HepG2 (cell line): ENCODE results near the gene TYMP. TPM values are rescaled to one million over a fixed set of nuclear protein-coding genes. Genes with fewer than 3 reads are reported as not detected.

Experiments
- ATAC-seq: fragments of 200-7000 bp; cut with Tn5 transposase; 3 replicates; pipeline ENCODE4 v1.9.1; 2020; ENCODE audit warnings: mild to moderate bottlenecking, moderate library complexity
- BruUV-seq: library from RNA; stranded (reverse); fragments of 400-500 nt; replicated peaks from 2 replicates; lab custom pipeline; 2021; lab: Mats Ljungman, UMichigan
- CTCF ChIA-PET: fragments of 300-600 bp; formaldehyde crosslinking; extraction: SDS; loops from one replicate; lab custom pipeline; 2021; ENCODE audit warnings: low total read pairs, inconsistent platforms, low intra/inter-chr PET ratio; lab: Yijun Ruan, JAX
- POLR2A ChIA-PET: fragments of 350-600 bp; sonication (Branson Sonifier 250); formaldehyde crosslinking; loops from one replicate; lab custom pipeline; 2020; ENCODE audit warnings: antibody characterized with exemption, inconsistent platforms; lab: Yijun Ruan, JAX
- DNase-seq: peaks from one replicate; pipeline ENCODE4 v3.0.0-alpha.2; 2015; ENCODE audit warnings: low spot score
- FAIRE-seq: peaks from 3 replicates; lab custom pipeline; 2011; peaks lifted over from hg19 to GRCh38; lab: Jason Lieb, UNC
- H2AFZ ChIP-seq: one replicate; pipeline ENCODE4 v1.6.1; 2011; ENCODE audit warnings: low read length, inconsistent platforms
- H3K27ac ChIP-seq: fragments of 300-600 bp; 3 replicates; pipeline ENCODE4 v1.8.0; 2011; ENCODE audit warnings: mixed run types, mild to moderate bottlenecking, mixed read lengths, low read length, inconsistent platforms; ENCODE audit not compliant: insufficient read depth; ENCODE audit errors: extremely low read length
- H3K27me3 ChIP-seq, 2 experiments: fragments of 200-600 bp in 1 of 2; 2 replicates in 1 of 2; 3 replicates in 1 of 2; pipeline versions ENCODE4 v1.6.0 to v1.8.0; 2011; ENCODE audit warnings: low read length in 2 of 2, mild to moderate bottlenecking in 2 of 2, moderate library complexity in 2 of 2, inconsistent platforms in 1 of 2; ENCODE audit not compliant: insufficient read depth in 2 of 2, control insufficient read depth in 1 of 2
- H3K36me3 ChIP-seq, 2 experiments: fragments of 200-600 bp in 1 of 2; replicated peaks in 1 of 2; 2 replicates in 1 of 2; 3 replicates in 1 of 2; pipeline versions ENCODE4 v1.5.1 to v1.8.0; 2011; ENCODE audit warnings: low read length in 2 of 2, inconsistent platforms in 1 of 2; ENCODE audit not compliant: insufficient read depth in 2 of 2, control insufficient read depth in 1 of 2
- H3K4me1 ChIP-seq: 2 replicates; pipeline ENCODE4 v1.5.1; 2012; ENCODE audit warnings: low read length, inconsistent platforms; ENCODE audit not compliant: insufficient read depth
- H3K4me2 ChIP-seq: 2 replicates; pipeline ENCODE4 v1.6.0; 2011; ENCODE audit warnings: low read depth, low read length, inconsistent platforms
- H3K4me3 ChIP-seq, 3 experiments: fragments of 200-600 bp in 1 of 3; sonication (generic), shearing (Covaris generic) in 1 of 3; replicated peaks in 1 of 3; 2 replicates each; pipeline ENCODE4 v1.5.1; 2011 to 2016; ENCODE audit warnings: low read length in 3 of 3, inconsistent platforms in 2 of 3, low read depth in 2 of 3, mild to moderate bottlenecking in 2 of 3, control low read depth in 1 of 3, mixed read lengths in 1 of 3; ENCODE audit not compliant: insufficient read depth in 1 of 3
- H3K79me2 ChIP-seq: one replicate; pipeline ENCODE4 v1.6.1; 2011; ENCODE audit warnings: low read length, inconsistent platforms; ENCODE audit not compliant: insufficient read depth
- H3K9ac ChIP-seq: 2 replicates; pipeline ENCODE4 v1.6.0; 2011; ENCODE audit warnings: mild to moderate bottlenecking, low read depth, low read length, inconsistent platforms; ENCODE audit not compliant: insufficient read depth
- H3K9me3 ChIP-seq: 2 replicates; pipeline ENCODE4 v1.5.1; 2012; ENCODE audit warnings: mild to moderate bottlenecking, low read length
- H4K20me1 ChIP-seq: 2 replicates; pipeline ENCODE4 v1.6.0; 2011; ENCODE audit warnings: inconsistent platforms, mild to moderate bottlenecking, low read length, moderate library complexity; ENCODE audit not compliant: insufficient read depth
- CC2D1A ChIP-seq: sonication (generic); formaldehyde crosslinking; IDR thresholded peaks from 2 replicates; pipeline ENCODE4 v1.8.1; 2023; ENCODE audit warnings: mild to moderate bottlenecking, missing genetic modification reagents
- CCAR2 ChIP-seq: fragments of 200-400 bp; formaldehyde crosslinking; optimal IDR thresholded peaks from 2 replicates; pipeline ENCODE3; 2018; ENCODE audit warnings: low read depth, mild to moderate bottlenecking, low read length, moderate library complexity
- CHD2 ChIP-seq: IDR thresholded peaks from 2 replicates; pipeline ENCODE4 v1.6.1; 2011; ENCODE audit warnings: low read depth, low read length, improper control_type of control experiment
- ISX ChIP-seq: sonication (generic); formaldehyde crosslinking; conservative IDR thresholded peaks from 2 replicates; pipeline ENCODE4 v1.5.0; 2020; ENCODE audit warnings: missing genetic modification reagents
- KLF6 ChIP-seq: IDR thresholded peaks from 2 replicates; pipeline ENCODE4 v1.8.0; 2016; ENCODE audit warnings: missing biosample characterization, missing genetic modification reagents
- MED8 ChIP-seq: sonication (generic); formaldehyde crosslinking; IDR thresholded peaks from 2 replicates; pipeline ENCODE4 v1.8.1; 2023; ENCODE audit warnings: mild to moderate bottlenecking, missing genetic modification reagents; ENCODE audit not compliant: insufficient replicate concordance
- SP2 ChIP-seq: sonication (generic); formaldehyde crosslinking; IDR thresholded peaks from 2 replicates; pipeline ENCODE4 v1.5.1; 2020; ENCODE audit warnings: mild to moderate bottlenecking, missing genetic modification reagents
- SRY ChIP-seq: sonication (generic); formaldehyde crosslinking; IDR thresholded peaks from 2 replicates; pipeline ENCODE4 v1.8.0; 2022; ENCODE audit warnings: mild to moderate bottlenecking, missing genetic modification reagents
- ZEB1 ChIP-seq: IDR thresholded peaks from 2 replicates; pipeline ENCODE4 v1.6.1; 2012; ENCODE audit warnings: mild to moderate bottlenecking, low read depth, inconsistent platforms; ENCODE audit not compliant: insufficient replicate concordance
- ZFP37 ChIP-seq: sonication (generic); formaldehyde crosslinking; IDR thresholded peaks from 2 replicates; pipeline ENCODE4 v1.4.0; 2020; ENCODE audit warnings: missing genetic modification reagents, borderline replicate concordance
- ZNF24 ChIP-seq: fragments of 450-650 bp; IDR thresholded peaks from 2 replicates; pipeline ENCODE4 v1.6.1; 2017; ENCODE audit warnings: antibody characterized with exemption, mild to moderate bottlenecking
- ZNF530 ChIP-seq: sonication (generic); formaldehyde crosslinking; IDR thresholded peaks from 2 replicates; pipeline ENCODE4 v1.5.0; 2020; ENCODE audit warnings: low read depth, mild to moderate bottlenecking, missing genetic modification reagents
- WGBS: methylation state at CpG from one replicate; pipeline ENCODE4 v1.1.6; 2017; ENCODE audit warnings: low lambda C conversion rate; 5-methylcytosine and 5-hydroxymethylcytosine counted together
- in situ Hi-C: cut with HindIII; loops from 2 replicates; pipeline ENCODE4 v1.10.0; 2017; ENCODE audit warnings: low pct_unique_long_range_greater_than_20kb; ENCODE audit not compliant: extremely low pct_ligation_motif_present
- intact Hi-C: fragments of 100-400 bp; cut with micrococcal nuclease; formaldehyde crosslinking; loops from one replicate; pipeline ENCODE4 v1.10.0; 2022; ENCODE audit not compliant: unreplicated experiment
- polyA plus RNA-seq, 8 experiments: library from polyadenylated mRNA; depleted of rRNA in 3 of 8; stranded (reverse) in 7 of 8; unstranded in 1 of 8; fragments of >200 nt; fragmentation: Illumina TruSeq in 4 of 8; extraction: Trizol in 4 of 8; gene quantifications; 2 replicates each; pipeline versions ENCODE4 v1.2.1 to v1.2.3, GENCODE V29; 2011 to 2016; ENCODE audit warnings: low read depth in 4 of 8, missing spikeins in 1 of 8, mixed read lengths in 1 of 8; ENCODE audit not compliant: insufficient read depth in 1 of 8
- total RNA-seq, 5 experiments: library from RNA; depleted of rRNA; stranded (reverse); fragments of >200 nt; fragmentation: Illumina TruSeq; extraction: Trizol; gene quantifications; 2 replicates each; pipeline ENCODE4 v1.2.3, GENCODE V29; 2016; ENCODE audit warnings: low read depth in 1 of 5
- TF ChIP-seq, protein P1 (sequence below): IDR thresholded peaks from 2 replicates; pipeline ENCODE4 v1.6.1; 2016; ENCODE audit warnings: missing genetic modification reagents, missing compliant biosample characterization
- TF ChIP-seq, protein P2 (sequence below): sonication (generic); formaldehyde crosslinking; IDR thresholded peaks from 2 replicates; pipeline ENCODE4 v1.5.1; 2020; ENCODE audit warnings: mild to moderate bottlenecking, missing genetic modification reagents
- TF ChIP-seq, protein P3 (sequence below): sonication (generic); formaldehyde crosslinking; IDR thresholded peaks from 2 replicates; pipeline ENCODE4 v1.5.0; 2020; ENCODE audit warnings: mild to moderate bottlenecking, missing genetic modification reagents

TYMP gene
- total and polyA plus RNA-seq, 2 of the 13 experiments (the other 11 are each of a cell fraction or from before 2014, with no cell fraction given), result 3.9 to 4.3 TPM

DNA sequence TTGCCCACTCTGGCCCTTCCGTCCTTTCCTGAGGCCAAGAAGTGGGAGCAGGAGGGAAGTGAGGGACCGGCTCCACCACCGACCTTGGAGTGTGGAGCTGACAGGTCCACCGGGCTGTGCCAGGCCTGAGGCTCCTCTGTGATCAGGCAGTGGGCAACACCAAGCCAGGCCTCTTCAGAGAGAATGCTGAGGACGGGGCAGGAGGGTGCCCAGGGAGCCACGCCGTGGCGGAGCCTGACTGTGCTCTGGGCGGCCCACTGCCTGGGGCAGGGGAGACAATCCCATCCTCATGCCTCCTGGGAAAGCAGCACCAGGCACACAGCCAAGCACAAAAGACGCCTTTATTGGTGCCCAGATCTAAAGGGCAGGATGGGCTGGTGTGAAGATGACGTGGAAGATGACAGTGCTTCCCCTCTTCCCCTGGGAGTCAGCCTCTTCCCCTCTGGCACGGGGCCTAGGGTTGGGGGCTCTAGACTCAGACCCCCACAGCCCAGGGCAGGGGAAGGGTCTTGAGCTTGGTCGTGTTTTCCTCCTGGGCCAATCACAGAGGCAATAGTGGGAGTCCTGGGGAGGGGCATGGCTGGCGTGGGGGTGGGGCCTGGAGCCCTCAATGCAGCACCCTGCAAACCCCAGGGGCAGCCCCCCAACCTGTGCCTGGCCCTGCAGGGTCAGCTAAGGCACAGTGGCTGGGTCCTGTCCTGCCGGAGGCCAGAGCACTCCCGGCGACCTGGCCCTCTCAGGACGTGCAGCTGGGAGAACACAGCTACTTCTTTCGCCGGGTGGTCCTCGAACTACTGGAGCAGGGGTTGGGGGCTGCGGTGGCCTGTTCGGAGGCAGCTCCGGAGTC, 27.0 kb downstream of the TYMP start:
- CTCF ChIA-PET, result no interaction called here
- Histone ChIP-seq H3K9me3 (no peaks in the 10 kb centered on the region), H3K36me3 (peaks cover 2 to 10% of the 10 kb centered on the region in 2 experiments; a peak in 1 of 5 replicates), H2AFZ (no peak overlapping the region), H3K27ac (no peak overlapping the region), H3K27me3 (no peaks in the 10 kb centered on the region; a peak in 1 of 5 replicates), H4K20me1 (no peaks in the 10 kb centered on the region), H3K79me2 (peaks cover 10% of the 10 kb centered on the region), H3K9ac (no peak overlapping the region), H3K4me3 (no peak overlapping the region), H3K4me1 (peaks cover 23% of the 10 kb centered on the region), H3K4me2 (no peak overlapping the region)
- 96% methylated on average over 10 of the region's 24 CpGs for WGBS
- TF ChIP-seq CC2D1A, result no peak
- TF ChIP-seq, protein P1, sequence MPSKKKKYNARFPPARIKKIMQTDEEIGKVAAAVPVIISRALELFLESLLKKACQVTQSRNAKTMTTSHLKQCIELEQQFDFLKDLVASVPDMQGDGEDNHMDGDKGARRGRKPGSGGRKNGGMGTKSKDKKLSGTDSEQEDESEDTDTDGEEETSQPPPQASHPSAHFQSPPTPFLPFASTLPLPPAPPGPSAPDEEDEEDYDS, result no peak
- TF ChIP-seq ZNF24, result no peak
- no peak for TF ChIP-seq ZFP37
- TF ChIP-seq SRY (CRISPR knock-in tag), result no peak
- no peak for TF ChIP-seq CCAR2
- TF ChIP-seq, protein P2, sequence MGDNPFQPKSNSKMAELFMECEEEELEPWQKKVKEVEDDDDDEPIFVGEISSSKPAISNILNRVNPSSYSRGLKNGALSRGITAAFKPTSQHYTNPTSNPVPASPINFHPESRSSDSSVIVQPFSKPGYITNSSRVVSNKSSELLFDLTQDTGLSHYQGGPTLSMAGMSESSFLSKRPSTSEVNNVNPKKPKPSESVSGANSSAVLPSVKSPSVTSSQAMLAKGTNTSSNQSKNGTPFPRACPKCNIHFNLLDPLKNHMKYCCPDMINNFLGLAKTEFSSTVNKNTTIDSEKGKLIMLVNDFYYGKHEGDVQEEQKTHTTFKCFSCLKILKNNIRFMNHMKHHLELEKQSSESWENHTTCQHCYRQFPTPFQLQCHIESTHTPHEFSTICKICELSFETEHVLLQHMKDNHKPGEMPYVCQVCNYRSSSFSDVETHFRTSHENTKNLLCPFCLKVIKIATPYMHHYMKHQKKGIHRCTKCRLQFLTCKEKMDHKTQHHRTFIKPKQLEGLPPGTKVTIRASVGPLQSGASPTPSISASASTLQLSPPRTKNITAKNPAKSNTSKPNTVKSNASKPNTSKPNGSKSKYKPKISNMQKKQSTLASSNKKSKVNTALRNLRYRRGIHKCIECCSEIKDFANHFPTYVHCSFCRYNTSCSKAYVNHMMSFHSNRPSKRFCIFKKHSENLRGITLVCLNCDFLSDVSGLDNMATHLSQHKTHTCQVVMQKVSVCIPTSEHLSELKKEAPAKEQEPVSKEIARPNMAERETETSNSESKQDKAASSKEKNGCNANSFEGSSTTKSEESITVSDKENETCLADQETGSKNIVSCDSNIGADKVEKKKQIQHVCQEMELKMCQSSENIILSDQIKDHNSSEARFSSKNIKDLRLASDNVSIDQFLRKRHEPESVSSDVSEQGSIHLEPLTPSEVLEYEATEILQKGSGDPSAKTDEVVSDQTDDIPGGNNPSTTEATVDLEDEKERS (CRISPR knock-in tag), result no peak
- no peak for TF ChIP-seq ZEB1
- no peak for TF ChIP-seq SP2 (CRISPR knock-in tag)
- no peak for TF ChIP-seq KLF6
- TF ChIP-seq ZNF530, result no peak
- no peak for TF ChIP-seq MED8
- TF ChIP-seq ISX (CRISPR knock-in tag), result no peak
- no peak for TF ChIP-seq CHD2
- TF ChIP-seq, protein P3, sequence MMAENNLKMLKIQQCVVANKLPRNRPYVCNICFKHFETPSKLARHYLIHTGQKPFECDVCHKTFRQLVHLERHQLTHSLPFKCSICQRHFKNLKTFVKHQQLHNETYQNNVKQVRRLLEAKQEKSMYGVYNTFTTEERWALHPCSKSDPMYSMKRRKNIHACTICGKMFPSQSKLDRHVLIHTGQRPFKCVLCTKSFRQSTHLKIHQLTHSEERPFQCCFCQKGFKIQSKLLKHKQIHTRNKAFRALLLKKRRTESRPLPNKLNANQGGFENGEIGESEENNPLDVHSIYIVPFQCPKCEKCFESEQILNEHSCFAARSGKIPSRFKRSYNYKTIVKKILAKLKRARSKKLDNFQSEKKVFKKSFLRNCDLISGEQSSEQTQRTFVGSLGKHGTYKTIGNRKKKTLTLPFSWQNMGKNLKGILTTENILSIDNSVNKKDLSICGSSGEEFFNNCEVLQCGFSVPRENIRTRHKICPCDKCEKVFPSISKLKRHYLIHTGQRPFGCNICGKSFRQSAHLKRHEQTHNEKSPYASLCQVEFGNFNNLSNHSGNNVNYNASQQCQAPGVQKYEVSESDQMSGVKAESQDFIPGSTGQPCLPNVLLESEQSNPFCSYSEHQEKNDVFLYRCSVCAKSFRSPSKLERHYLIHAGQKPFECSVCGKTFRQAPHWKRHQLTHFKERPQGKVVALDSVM (CRISPR knock-in tag), result no peak
- ATAC-seq (no peak), DNase-seq (no peak), FAIRE-seq (no peak)
- in situ Hi-C loops, result no loop called here
- POLR2A ChIA-PET, result no interaction called here
- no TSS peak for BruUV-seq
- intact Hi-C loops, result no loop called here
